GM23248 (cell line): Measurements from ENCODE around the gene ARFGAP3. TPM values are rescaled to one million over a fixed set of nuclear protein-coding genes. Genes with fewer than 3 reads are reported as not detected.

ENCODE experiments used
- DNase-seq: peaks from one replicate; pipeline ENCODE4 v3.0.0-alpha.2; 2015
- H2AFZ ChIP-seq: fragments of 200-600 bp; sonication (generic); 2 replicates; pipeline ENCODE4 v1.6.1; 2016; ENCODE audit warnings: antibody characterized with exemption
- H3F3A ChIP-seq: fragments of 200-600 bp; sonication (generic); 2 replicates; pipeline ENCODE4 v1.6.1; 2016; ENCODE audit warnings: mild to moderate bottlenecking, antibody characterized with exemption, mixed run types; ENCODE audit not compliant: insufficient read depth
- H3K27ac ChIP-seq: fragments of 200-600 bp; sonication (generic); 2 replicates; pipeline ENCODE4 v1.5.1; 2016; ENCODE audit warnings: mild to moderate bottlenecking
- H3K27me3 ChIP-seq: fragments of 200-600 bp; sonication (generic); replicated peaks from 2 replicates; pipeline ENCODE4 v1.6.1; 2016; ENCODE audit warnings: mild to moderate bottlenecking; ENCODE audit not compliant: insufficient read depth
- H3K36me3 ChIP-seq: fragments of 200-600 bp; sonication (generic); 2 replicates; pipeline ENCODE4 v1.6.1; 2016; ENCODE audit warnings: low read depth, mild to moderate bottlenecking
- H3K4me1 ChIP-seq: fragments of 200-600 bp; sonication (generic); 2 replicates; pipeline ENCODE4 v1.6.1; 2016; ENCODE audit warnings: mild to moderate bottlenecking; ENCODE audit not compliant: insufficient read depth
- H3K4me2 ChIP-seq: fragments of 200-600 bp; sonication (generic); one replicate; pipeline ENCODE4 v1.6.1; 2016; ENCODE audit warnings: mild to moderate bottlenecking; ENCODE audit not compliant: unreplicated experiment
- H3K4me3 ChIP-seq: fragments of 200-600 bp; sonication (generic); 2 replicates; pipeline ENCODE4 v1.5.1; 2016; ENCODE audit warnings: mild to moderate bottlenecking
- H3K79me2 ChIP-seq: fragments of 200-600 bp; sonication (generic); 2 replicates; pipeline ENCODE4 v1.6.1; 2016; ENCODE audit warnings: mild to moderate bottlenecking; ENCODE audit not compliant: insufficient read depth
- H3K9ac ChIP-seq: fragments of 200-600 bp; sonication (generic); 2 replicates; pipeline ENCODE4 v1.6.1; 2016; ENCODE audit warnings: mild to moderate bottlenecking
- H3K9me2 ChIP-seq: fragments of 200-600 bp; sonication (generic); 2 replicates; pipeline ENCODE4 v1.6.1; 2016; ENCODE audit warnings: mixed run types, mild to moderate bottlenecking, moderate library complexity; ENCODE audit not compliant: insufficient read depth
- H3K9me3 ChIP-seq: fragments of 200-600 bp; sonication (generic); one replicate; pipeline ENCODE4 v1.6.1; 2017; ENCODE audit warnings: low read depth
- H4K20me1 ChIP-seq: fragments of 200-600 bp; sonication (generic); 2 replicates; pipeline ENCODE4 v1.6.0; 2016; ENCODE audit not compliant: insufficient read depth
- EZH2 ChIP-seq: fragments of 200-600 bp; sonication (generic); IDR thresholded peaks from 2 replicates; pipeline ENCODE4 v1.6.1; 2018; ENCODE audit warnings: antibody characterized with exemption, mild to moderate bottlenecking; ENCODE audit not compliant: insufficient read depth, poor library complexity, severe bottlenecking
- EZH2phosphoT487 ChIP-seq: fragments of 200-600 bp; sonication (generic); IDR thresholded peaks from 2 replicates; pipeline ENCODE4 v1.6.1; 2018; ENCODE audit warnings: antibody characterized with exemption, moderate library complexity, mild to moderate bottlenecking, low read depth; ENCODE audit not compliant: insufficient read depth
- WGBS, 2 experiments: methylation state at CpG; one replicate each; pipeline ENCODE4 v1.1.6; 2015 to 2017; ENCODE audit warnings: low lambda C conversion rate in 2 of 2, low coverage in 1 of 2; ENCODE audit errors: missing lambda C conversion rate in 2 of 2; 5-methylcytosine and 5-hydroxymethylcytosine counted together
- in situ Hi-C: fragments of 300-500 bp; cut with MboI; formaldehyde crosslinking; loops from 2 replicates; pipeline ENCODE4 v1.15.0; 2020
- polyA plus RNA-seq: library from polyadenylated mRNA; unstranded; fragments of >200 nt; fragmentation: Nextera tagmentation; extraction: Ambion mirVana; gene quantifications from 2 replicates; pipeline ENCODE4 v1.2.1, GENCODE V29; 2016
- total RNA-seq: library from RNA; depleted of rRNA; stranded (reverse); fragments of >200 nt; shearing (Covaris generic); gene quantifications from 2 replicates; pipeline ENCODE4 v1.2.3, GENCODE V29; 2014

Gene ARFGAP3
- total and polyA plus RNA-seq, 2 experiments from 2014 or later, result 81.5 to 96.8 TPM

DNA sequence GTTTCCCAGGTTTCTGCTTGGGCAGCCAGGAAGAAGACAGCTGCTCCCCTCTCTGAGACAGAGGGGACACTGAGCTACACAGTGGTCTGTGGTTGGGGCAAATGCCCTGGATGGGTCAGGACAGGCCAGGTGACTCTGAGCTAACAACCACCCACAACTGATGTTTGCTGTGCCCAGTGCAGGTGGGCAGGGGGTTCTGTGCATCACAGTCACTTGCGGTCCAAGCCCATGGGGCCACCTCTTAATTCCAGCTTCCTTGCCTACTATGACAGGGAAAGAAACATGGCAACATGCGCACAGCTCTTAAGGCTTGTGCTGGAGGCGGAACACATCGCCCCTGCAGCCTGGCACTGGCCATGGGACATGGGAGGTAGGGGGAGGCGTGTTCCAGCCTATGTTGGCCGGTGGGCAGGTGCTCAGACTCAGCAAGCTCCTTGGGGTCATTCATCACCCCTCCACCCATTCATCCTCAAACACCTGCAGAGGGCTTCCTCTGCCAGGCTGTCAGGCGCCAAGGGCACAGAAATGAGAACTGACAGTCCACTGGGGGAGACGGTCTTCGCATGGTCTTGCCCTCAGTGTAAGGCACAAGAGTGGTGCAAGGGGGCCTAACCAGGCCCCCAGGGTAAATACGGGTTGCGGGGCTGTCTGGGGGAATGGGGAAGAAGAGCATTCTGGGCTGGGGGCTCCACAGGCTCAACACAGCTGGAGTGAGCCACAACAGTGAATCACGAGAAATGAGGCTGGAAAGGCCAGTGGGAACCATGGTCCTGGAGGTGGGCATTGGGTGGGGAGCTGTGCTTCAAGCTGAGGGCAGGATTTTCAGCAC is 55.6 kb downstream of the ARFGAP3 start:
- H3F3A ChIP-seq, result peaks cover 15% of the 10 kb centered on the region; the same call in 1 of the 2 replicates
- no peak for DNase-seq
- H3K27me3 ChIP-seq, result no peaks in the 10 kb centered on the region
- no peaks in the 10 kb centered on the region for H3K9me2 ChIP-seq
- H4K20me1 ChIP-seq, result no peaks in the 10 kb centered on the region
- H3K4me2 ChIP-seq, result no peak overlapping the region
- no peak overlapping the region for H3K9ac ChIP-seq
- H3K79me2 ChIP-seq, result no peaks in the 10 kb centered on the region
- no peak overlapping the region for H2AFZ ChIP-seq
- H3K36me3 ChIP-seq, result peaks cover 29% of the 10 kb centered on the region
- TF ChIP-seq EZH2 (no peak), EZH2phosphoT487 (no peak)
- WGBS, 2 experiments, result 93 to 98% methylated on average over 12 of the region's 12 CpGs
- in situ Hi-C loops, result no loop called here
- no peaks in the 10 kb centered on the region for H3K4me1 ChIP-seq
- H3K4me3 ChIP-seq, result no peak overlapping the region
- no peak overlapping the region for H3K27ac ChIP-seq
- H3K9me3 ChIP-seq, result no peaks in the 10 kb centered on the region

DNA sequence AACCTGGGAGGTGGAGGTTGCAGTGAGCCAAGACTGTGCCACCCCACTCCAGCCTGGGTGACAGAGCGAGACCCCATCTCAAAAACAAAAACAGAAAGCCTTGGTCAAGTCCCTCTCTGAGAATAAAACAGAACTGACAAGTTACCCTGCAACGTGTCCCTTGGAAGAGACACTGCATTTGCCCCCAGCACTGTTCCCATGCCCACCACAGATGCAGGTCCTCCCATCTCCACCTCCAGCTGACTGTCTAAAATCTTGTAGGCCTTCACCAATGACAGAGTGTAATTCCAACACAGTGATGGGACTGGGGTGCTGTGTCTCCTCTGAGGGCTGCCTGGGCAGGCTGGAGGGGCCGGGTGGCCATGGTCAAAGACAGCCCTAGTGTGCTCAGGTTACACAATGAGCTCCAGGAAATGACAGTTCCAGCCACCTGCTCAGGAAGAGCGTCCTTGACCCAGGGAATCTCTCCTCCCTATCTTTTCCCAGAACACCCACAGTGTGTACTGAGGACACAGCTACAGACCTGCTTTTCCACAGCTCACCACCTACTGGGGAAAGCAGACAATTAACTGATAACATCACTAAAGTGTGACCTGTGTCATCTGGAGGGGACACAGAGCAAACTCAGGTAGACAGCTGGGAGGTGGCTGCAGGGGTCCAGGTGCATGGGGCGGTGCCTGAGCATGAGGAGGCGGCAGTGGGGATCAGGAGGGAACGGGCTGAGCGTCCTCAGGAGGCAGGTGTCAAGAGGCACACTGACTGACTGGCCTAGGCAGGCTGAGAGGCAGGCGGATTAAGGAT is 56.4 kb downstream of the ARFGAP3 start:
- Histone ChIP-seq H3K27ac (no peak overlapping the region), H2AFZ (no peak overlapping the region), H3K9me2 (no peaks in the 10 kb centered on the region), H3K79me2 (no peaks in the 10 kb centered on the region), H3K9ac (no peak overlapping the region), H3K36me3 (peaks cover 31% of the 10 kb centered on the region), H3K27me3 (no peaks in the 10 kb centered on the region), H3F3A (peaks cover 18% of the 10 kb centered on the region; the same call in 1 of the 2 replicates), H3K4me1 (no peaks in the 10 kb centered on the region), H3K4me3 (no peak overlapping the region), H3K9me3 (no peaks in the 10 kb centered on the region), H3K4me2 (no peak overlapping the region), H4K20me1 (no peaks in the 10 kb centered on the region)
- TF ChIP-seq EZH2 (no peak), EZH2phosphoT487 (no peak)
- in situ Hi-C loops, result no loop called here
- WGBS, 2 experiments, result 98 to 99% methylated on average over 9 of the region's 9 CpGs
- no peak for DNase-seq

- H3F3A ChIP-seq, result peaks cover 18% of the 10 kb centered on the region; the same call in 1 of the 2 replicates
- in situ Hi-C loops, result no loop called here
- no peaks in the 10 kb centered on the region for H3K4me1 ChIP-seq
- no peaks in the 10 kb centered on the region for H3K9me3 ChIP-seq
- H2AFZ ChIP-seq, result no peak overlapping the region
- 93% methylated on average over 8 of the region's 8 CpGs for whole genome bisulfite sequencing, 2 experiments
- H3K4me3 ChIP-seq, result no peak overlapping the region
- no peaks in the 10 kb centered on the region for H4K20me1 ChIP-seq
- H3K9ac ChIP-seq, result no peak overlapping the region
- H3K79me2 ChIP-seq, result no peaks in the 10 kb centered on the region
- H3K36me3 ChIP-seq, result peaks cover 28% of the 10 kb centered on the region
- DNase-seq, result peak; percentile 33
- no peak for TF ChIP-seq EZH2
- no peak for TF ChIP-seq EZH2phosphoT487
- H3K27me3 ChIP-seq, result no peaks in the 10 kb centered on the region
- H3K4me2 ChIP-seq, result no peak overlapping the region
- no peaks in the 10 kb centered on the region for H3K9me2 ChIP-seq
- H3K27ac ChIP-seq, result no peak overlapping the region
These were observed 57.3 kb downstream of the ARFGAP3 start for GRCh38 chr22:42799461-42800405.

DNA sequence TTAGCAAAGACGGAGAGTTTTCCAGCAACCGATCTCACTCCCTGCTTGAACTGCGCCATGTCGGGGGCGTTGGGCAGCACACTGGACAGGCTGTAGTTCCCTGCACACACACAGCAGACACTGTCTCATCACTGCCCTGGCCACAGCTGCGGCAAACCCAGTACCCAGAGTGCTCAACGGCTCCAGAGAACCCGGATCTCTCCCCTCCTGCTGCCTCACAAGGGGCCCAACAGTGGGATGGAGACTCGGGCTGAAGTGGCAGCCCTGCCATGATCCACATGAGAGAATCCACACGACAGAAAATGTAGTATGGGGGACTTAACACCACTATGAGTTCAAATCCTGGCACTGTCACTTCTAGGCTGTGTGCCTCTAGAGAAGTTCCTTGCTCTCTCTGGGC is 58.0 kb downstream of the ARFGAP3 start:
- H4K20me1 ChIP-seq, result no peaks in the 10 kb centered on the region
- H2AFZ ChIP-seq, result no peak overlapping the region
- no peak overlapping the region for H3K4me2 ChIP-seq
- no peaks in the 10 kb centered on the region for H3K9me3 ChIP-seq
- H3K9me2 ChIP-seq, result no peaks in the 10 kb centered on the region
- H3K4me3 ChIP-seq, result no peak overlapping the region
- no peaks in the 10 kb centered on the region for H3K27me3 ChIP-seq
- 89 to 97% methylated on average over 10 of the region's 10 CpGs for WGBS, 2 experiments
- H3K79me2 ChIP-seq, result no peaks in the 10 kb centered on the region
- DNase-seq, result no peak
- no peak overlapping the region for H3K9ac ChIP-seq
- in situ Hi-C loops, result no loop called here
- H3K36me3 ChIP-seq, result peaks cover 28% of the 10 kb centered on the region
- H3K4me1 ChIP-seq, result no peaks in the 10 kb centered on the region
- TF ChIP-seq EZH2phosphoT487, result no peak
- TF ChIP-seq EZH2, result no peak
- H3F3A ChIP-seq, result peaks cover 18% of the 10 kb centered on the region; the same call in 1 of the 2 replicates
- H3K27ac ChIP-seq, result no peak overlapping the region
